NT2/D1 (cell line): Measurements from ENCODE around the gene RNF151.

ENCODE experiments used
- SUZ12 ChIP-seq: IDR thresholded peaks from 2 replicates; pipeline ENCODE4 v1.6.1; 2011; ENCODE audit not compliant: insufficient read length, insufficient read depth; ENCODE audit errors: extremely low read depth
- YY1 ChIP-seq: IDR thresholded peaks from 2 replicates; pipeline ENCODE4 v1.6.1; 2011; ENCODE audit not compliant: insufficient read length, insufficient read depth
- ZNF274 ChIP-seq: IDR thresholded peaks from 2 replicates; pipeline ENCODE4 v1.6.1; 2011; ENCODE audit warnings: mild to moderate bottlenecking, low read depth, low read length

GRCh38 chr16:1982991-1983543, 16.4 kb downstream of the RNF151 start:
- TF ChIP-seq YY1, result no peak
- no peak for TF ChIP-seq SUZ12
- TF ChIP-seq ZNF274, result no peak
